Common myeloid progenitor, CD34-positive (primary cell): ENCODE results near the gene PLPP2.

Experiments
- CTCF ChIA-PET: fragments of 350-600 bp; sonication (Branson Sonifier 250); formaldehyde crosslinking; loops from one replicate; lab custom pipeline; 2021; ENCODE audit warnings: antibody characterized with exemption; lab: Charles Lee
- POLR2A ChIA-PET: fragments of 350-600 bp; sonication (Branson Sonifier 250); formaldehyde crosslinking; loops from one replicate; lab custom pipeline; 2021; ENCODE audit warnings: antibody characterized with exemption; lab: Charles Lee
- DNase-seq, 3 donors: peaks; one replicate each; pipeline versions ENCODE4 v3.0.0 to v3.0.0-alpha.2; 2013
- H3K27ac ChIP-seq, 2 experiments: 1 replicate in 1 of 2; 2 replicates in 1 of 2; pipeline ENCODE4 v1.7.0; 2013; ENCODE audit warnings: inconsistent platforms in 2 of 2, low read length in 2 of 2, mild to moderate bottlenecking in 2 of 2, low read depth in 1 of 2, moderate library complexity in 1 of 2; ENCODE audit not compliant: severe bottlenecking in 2 of 2, insufficient read depth in 1 of 2, poor library complexity in 1 of 2
- H3K27me3 ChIP-seq, 5 experiments: replicated peaks in 2 of 5; 1 replicate in 3 of 5; 2 replicates in 2 of 5; pipeline versions ENCODE4 v1.6.1 to v1.7.0; 2013; ENCODE audit warnings: low read length in 4 of 5, mild to moderate bottlenecking in 2 of 5, moderate library complexity in 2 of 5, inconsistent platforms in 1 of 5; ENCODE audit not compliant: insufficient read depth in 5 of 5, control insufficient read depth in 4 of 5
- H3K36me3 ChIP-seq, 4 experiments: 1 replicate in 2 of 4; 2 replicates in 2 of 4; pipeline versions ENCODE4 v1.6.1 to v1.7.0; 2013; ENCODE audit warnings: low read length in 3 of 4, control low read depth in 1 of 4, mild to moderate bottlenecking in 1 of 4; ENCODE audit not compliant: control insufficient read depth in 4 of 4, insufficient read depth in 4 of 4
- H3K4me1 ChIP-seq, 4 experiments: 1 replicate in 3 of 4; 2 replicates in 1 of 4; pipeline versions ENCODE4 v1.6.1 to v1.7.1; 2013; ENCODE audit warnings: low read length in 3 of 4, mild to moderate bottlenecking in 3 of 4, control low read depth in 1 of 4, inconsistent platforms in 1 of 4, moderate library complexity in 1 of 4; ENCODE audit not compliant: control insufficient read depth in 4 of 4, insufficient read depth in 4 of 4; ENCODE audit errors: control extremely low read depth in 1 of 4
- H3K4me3 ChIP-seq, 7 experiments: 1 replicate in 4 of 7; 2 replicates in 3 of 7; pipeline versions ENCODE4 v1.5.1 to v1.7.0; 2013; ENCODE audit warnings: mild to moderate bottlenecking in 7 of 7, low read length in 6 of 7, moderate library complexity in 6 of 7, inconsistent platforms in 2 of 7, low read depth in 2 of 7, control low read depth in 1 of 7; ENCODE audit not compliant: insufficient read depth in 4 of 7, control insufficient read depth in 1 of 7; ENCODE audit errors: extremely low read depth in 1 of 7
- H3K9me3 ChIP-seq, 5 experiments: 1 replicate in 4 of 5; 2 replicates in 1 of 5; pipeline versions ENCODE4 v1.6.1 to v1.7.1; 2013; ENCODE audit warnings: low read length in 4 of 5, mild to moderate bottlenecking in 2 of 5, inconsistent platforms in 1 of 5, low read depth in 1 of 5, moderate library complexity in 1 of 5; ENCODE audit not compliant: control insufficient read depth in 4 of 5, insufficient read depth in 2 of 5; ENCODE audit errors: control extremely low read depth in 1 of 5
- WGBS: methylation state at CpG from one replicate; pipeline ENCODE4 v1.1.5; 2013; ENCODE audit not compliant: insufficient coverage; 5-methylcytosine and 5-hydroxymethylcytosine counted together

PLPP2 gene

DNA sequence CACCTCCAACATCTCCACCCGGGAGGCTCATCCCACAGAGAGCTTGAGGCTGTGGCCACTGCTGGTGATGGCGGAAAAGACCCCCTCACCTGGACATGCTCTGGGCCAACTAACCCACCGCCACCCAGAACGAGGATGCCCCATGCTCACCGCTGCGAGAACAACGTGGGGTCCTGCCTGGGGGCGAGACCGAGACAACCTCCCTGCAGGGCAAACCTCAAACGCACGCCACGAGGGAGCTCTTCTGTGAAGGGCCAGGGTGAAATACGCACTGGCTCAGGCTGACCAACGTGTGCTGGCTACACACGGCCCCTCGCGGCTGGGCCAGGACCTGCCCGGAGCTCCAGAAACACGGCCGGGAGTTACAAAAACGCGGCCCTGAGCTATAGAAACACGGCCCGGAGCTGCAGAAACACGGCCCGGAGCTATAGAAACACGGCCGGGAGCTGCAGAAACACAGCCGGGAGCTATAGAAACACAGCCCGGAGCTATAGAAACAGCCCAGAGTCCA is 19.0 kb upstream of the PLPP2 start:
- Histone ChIP-seq H3K9me3 (no peaks in the 10 kb centered on the region), H3K27ac (no peak overlapping the region), H3K4me3 (no peak overlapping the region), H3K27me3 (no peaks in the 10 kb centered on the region), H3K4me1 (no peaks in the 10 kb centered on the region), H3K36me3 (peaks cover 2 to 80% (median 53%) of the 10 kb centered on the region in 4 experiments)
- DNase-seq, result no peak
- ChIA-PET CTCF (interaction anchor here (1.0 kb wide), 1 partner anchor 15 kb away, joined by 4 read pairs; no protein-coding TSS in a partner anchor), POLR2A (no interaction called here)
- 91% methylated on average over 27 of the region's 30 CpGs for WGBS

DNA sequence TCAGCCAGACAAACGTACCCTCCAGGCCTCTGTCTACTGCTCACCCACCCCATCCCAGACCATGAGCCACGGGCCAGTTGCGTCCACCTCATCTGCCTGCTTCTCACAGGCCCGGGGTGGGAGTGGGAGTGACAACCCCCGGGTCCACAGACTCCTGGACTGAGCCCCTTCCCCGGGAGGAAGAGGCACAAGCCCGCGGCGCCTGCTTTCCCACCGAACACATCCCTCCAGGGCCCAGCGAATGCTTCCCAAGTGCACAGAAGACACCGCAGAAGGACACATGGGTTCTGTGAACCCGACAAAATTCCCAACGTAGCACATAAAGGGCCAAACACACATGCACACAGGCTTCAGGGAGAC is 18.0 kb upstream of the PLPP2 start:
- ChIA-PET CTCF (no interaction called here), POLR2A (no interaction called here)
- no peak for DNase-seq
- Histone ChIP-seq H3K4me3 (no peak overlapping the region), H3K4me1 (no peaks in the 10 kb centered on the region), H3K9me3 (no peaks in the 10 kb centered on the region), H3K27ac (no peak overlapping the region), H3K27me3 (no peaks in the 10 kb centered on the region), H3K36me3 (peaks cover 2 to 73% (median 52%) of the 10 kb centered on the region in 4 experiments)
- WGBS, result over 99% methylated on average over 13 of the region's 14 CpGs

DNA sequence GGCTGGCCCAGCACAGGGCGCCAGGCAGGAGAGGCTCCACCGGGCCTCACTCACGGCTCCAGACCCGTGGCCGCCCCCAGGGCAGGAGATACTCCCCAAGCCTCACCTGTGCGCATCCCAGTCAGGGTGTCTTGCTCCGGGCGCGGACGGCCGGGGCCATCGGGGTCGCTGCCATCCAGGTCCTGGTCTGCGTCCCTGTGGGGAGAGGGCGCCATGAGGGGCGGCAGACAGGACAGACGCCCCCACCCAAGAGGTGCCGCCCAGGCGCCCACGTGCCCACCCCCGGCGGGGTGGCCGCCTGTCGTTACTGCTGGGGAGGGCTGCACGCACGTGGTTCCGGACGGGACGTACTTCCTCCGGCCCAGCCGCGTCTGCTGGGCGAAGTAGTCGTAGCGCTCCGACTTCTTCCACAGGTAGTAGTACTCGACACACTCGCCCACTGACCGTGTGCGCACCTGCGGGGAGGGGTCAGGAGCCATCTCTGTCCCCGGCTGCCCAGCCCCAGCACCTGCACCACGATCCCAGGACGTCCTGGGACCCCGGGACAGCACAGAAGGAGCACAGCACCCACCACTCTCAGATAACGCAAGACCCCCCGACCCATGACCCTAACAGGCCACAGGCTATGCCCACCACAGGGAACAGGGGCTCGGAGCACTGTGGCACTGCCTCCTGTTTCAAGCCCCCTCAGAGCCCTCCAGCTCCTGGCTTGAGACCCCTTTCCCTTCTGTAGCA is 17.4 kb upstream of the PLPP2 start:
- CTCF ChIA-PET, result no interaction called here

DNA sequence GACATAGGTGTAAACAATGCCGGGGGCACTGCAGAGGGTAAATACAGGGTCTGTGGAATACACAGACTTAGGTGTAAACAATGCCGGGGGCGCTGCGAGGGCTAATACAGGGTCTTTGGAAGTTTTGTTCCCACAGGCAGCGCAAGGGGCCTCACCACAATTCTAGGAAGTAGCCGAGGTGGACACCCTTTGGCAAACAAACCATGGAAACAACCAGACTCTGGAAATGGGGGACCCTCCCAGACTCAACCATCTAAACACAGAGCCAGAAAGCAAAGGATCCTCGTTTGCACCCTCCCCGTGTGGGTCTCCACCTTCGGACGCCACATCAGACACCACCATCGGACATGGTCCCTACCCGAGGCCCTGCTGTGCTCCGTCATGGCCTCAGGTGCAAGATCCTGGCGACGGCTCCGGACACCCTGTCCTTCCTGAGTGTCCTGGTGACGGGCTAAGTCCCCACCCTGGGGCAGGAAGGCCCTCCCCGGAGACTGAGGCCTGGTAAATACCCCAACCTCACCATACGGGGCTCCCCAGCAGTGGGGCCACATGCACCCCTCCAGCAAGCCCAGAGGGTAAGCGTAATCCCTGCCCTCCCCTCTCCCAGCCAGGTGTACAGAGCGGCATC is 16.7 kb upstream of the PLPP2 start:
- Histone ChIP-seq H3K4me3 (no peak overlapping the region), H3K27me3 (no peaks in the 10 kb centered on the region), H3K9me3 (no peaks in the 10 kb centered on the region), H3K36me3 (peaks cover 0 to 63% (median 44%) of the 10 kb centered on the region in 4 experiments), H3K27ac (no peak overlapping the region), H3K4me1 (no peaks in the 10 kb centered on the region)
- no peak for DNase-seq
- ChIA-PET CTCF (no interaction called here), POLR2A (no interaction called here)
- 97% methylated on average over 21 of the region's 21 CpGs for WGBS

More for the DNA sequence above, 17.4 kb upstream of the PLPP2 start:
- H3K4me3 ChIP-seq, result no peak overlapping the region
- WGBS, result 96% methylated on average over 44 of the region's 48 CpGs
- peaks cover 2 to 68% (median 47%) of the 10 kb centered on the region in 4 experiments for H3K36me3 ChIP-seq
- no peak overlapping the region for H3K27ac ChIP-seq
- no peak for DNase-seq
- POLR2A ChIA-PET, result no interaction called here
- no peaks in the 10 kb centered on the region for H3K4me1 ChIP-seq
- H3K27me3 ChIP-seq, result no peaks in the 10 kb centered on the region
- H3K9me3 ChIP-seq, result no peaks in the 10 kb centered on the region

DNA sequence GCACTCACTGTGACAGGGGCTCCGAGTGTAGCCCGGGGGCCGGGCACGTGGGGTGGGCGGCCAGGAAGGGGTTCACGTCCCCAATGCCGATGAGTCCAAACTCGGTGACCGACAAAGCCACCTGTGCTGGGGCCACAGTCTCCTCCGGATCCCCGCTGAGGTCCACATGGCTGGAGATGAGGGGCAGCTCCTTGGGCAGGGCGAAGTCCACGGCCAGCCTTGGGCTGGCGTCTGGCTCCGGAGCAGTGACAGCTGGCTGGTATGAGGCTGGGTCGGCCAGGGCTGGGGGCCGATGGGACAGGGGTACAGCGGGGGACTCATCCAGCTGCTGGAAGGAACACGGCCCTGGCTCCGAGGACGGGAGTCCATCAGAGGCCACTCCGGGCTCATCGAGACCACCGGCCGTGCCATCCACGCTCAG is 15.9 kb upstream of the PLPP2 start:
- no peak overlapping the region for H3K27ac ChIP-seq
- H3K4me1 ChIP-seq, result no peaks in the 10 kb centered on the region
- H3K4me3 ChIP-seq, result no peak overlapping the region
- H3K9me3 ChIP-seq, result no peaks in the 10 kb centered on the region
- POLR2A ChIA-PET, result no interaction called here
- no peak for DNase-seq
- CTCF ChIA-PET, result no interaction called here
- H3K27me3 ChIP-seq, result no peaks in the 10 kb centered on the region
- peaks cover 0 to 63% (median 43%) of the 10 kb centered on the region in 4 experiments for H3K36me3 ChIP-seq
- 97% methylated on average over 26 of the region's 26 CpGs for WGBS

DNA sequence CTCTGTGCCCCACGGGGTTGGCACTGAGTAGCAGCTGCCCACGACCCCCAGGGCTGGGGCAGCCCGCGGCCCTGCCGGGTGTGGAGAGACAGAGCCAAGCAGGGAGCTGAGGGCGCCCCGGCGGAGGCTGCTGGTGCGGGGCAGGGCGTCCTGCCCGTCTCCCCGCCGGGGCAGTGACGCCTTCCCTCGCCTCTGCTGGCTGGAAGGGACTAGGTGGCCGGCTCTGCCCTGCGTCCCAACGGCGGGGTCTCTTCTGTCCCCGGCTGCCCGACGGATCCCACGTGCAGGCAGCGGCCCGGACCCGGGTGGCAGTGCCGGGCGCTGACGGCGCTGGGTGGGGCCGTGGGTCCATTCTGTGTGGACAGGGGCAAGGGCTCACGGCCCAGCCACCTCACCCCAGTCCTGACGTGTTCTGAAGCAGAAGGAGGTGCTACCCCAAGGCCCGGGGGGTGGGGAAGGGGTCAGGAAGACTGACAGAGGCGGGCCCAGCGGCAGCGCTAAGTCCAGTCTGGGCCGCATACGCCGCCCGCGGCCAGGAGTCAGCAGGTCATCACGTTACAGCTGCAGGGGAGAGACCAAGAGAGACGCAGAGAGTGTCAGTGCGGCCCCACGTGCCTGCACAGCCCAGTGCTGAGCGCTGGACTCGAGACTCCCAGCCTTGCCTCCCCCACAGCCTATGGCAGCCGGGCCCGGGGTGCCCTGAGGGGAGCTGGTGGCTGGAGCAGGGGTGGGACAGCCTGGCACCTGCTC is 15.1 kb upstream of the PLPP2 start:
- H3K4me1 ChIP-seq, result no peaks in the 10 kb centered on the region
- ChIA-PET CTCF (no interaction called here), POLR2A (no interaction called here)
- H3K9me3 ChIP-seq, result no peaks in the 10 kb centered on the region
- no peak overlapping the region for H3K4me3 ChIP-seq
- DNase-seq, result no peak
- no peaks in the 10 kb centered on the region for H3K27me3 ChIP-seq
- H3K27ac ChIP-seq, result no peak overlapping the region
- WGBS, result 98% methylated on average over 34 of the region's 50 CpGs
- peaks cover 0 to 56% (median 36%) of the 10 kb centered on the region in 4 experiments for H3K36me3 ChIP-seq
